Fibroblast of lung (primary cell): ENCODE results near the gene ASPDH. TPM values are rescaled to one million over a fixed set of nuclear protein-coding genes. Genes with fewer than 3 reads are reported as not detected.

Experiments
- DNase-seq, 2 donors: peaks; one replicate each; pipeline versions ENCODE4 v3.0.0 to v3.0.0-alpha.2; 2010; ENCODE audit warnings: low read depth in 2 of 2
- H2AFZ ChIP-seq: 2 replicates; pipeline ENCODE4 v1.5.1; 2012; ENCODE audit warnings: low read length, control low read depth, inconsistent platforms
- H3K27ac ChIP-seq: 2 replicates; pipeline ENCODE4 v1.5.1; 2011; ENCODE audit warnings: low read length, control low read depth; ENCODE audit not compliant: insufficient read depth
- H3K27me3 ChIP-seq: 2 replicates; pipeline ENCODE4 v1.5.1; 2011; ENCODE audit warnings: mild to moderate bottlenecking, low read length; ENCODE audit not compliant: control insufficient read depth, insufficient read depth
- H3K36me3 ChIP-seq: 2 replicates; pipeline ENCODE4 v1.5.1; 2011; ENCODE audit warnings: low read length; ENCODE audit not compliant: control insufficient read depth, insufficient read depth
- H3K4me1 ChIP-seq: 2 replicates; pipeline ENCODE4 v1.5.1; 2011; ENCODE audit warnings: low read length; ENCODE audit not compliant: control insufficient read depth, insufficient read depth; ENCODE audit errors: extremely low read depth
- H3K4me2 ChIP-seq: 2 replicates; pipeline ENCODE4 v1.5.1; 2011; ENCODE audit warnings: low read length, control low read depth; ENCODE audit not compliant: insufficient read depth; ENCODE audit errors: extremely low read depth
- H3K4me3 ChIP-seq, 4 experiments: fragments of 200-600 bp in 1 of 4; sonication (generic) in 1 of 4; replicated peaks in 1 of 4; 2 replicates each; pipeline ENCODE4 v1.5.1; 2011 to 2016; ENCODE audit warnings: low read length in 4 of 4, low read depth in 3 of 4, mild to moderate bottlenecking in 3 of 4, control low read depth in 2 of 4, inconsistent platforms in 1 of 4, mixed read lengths in 1 of 4; ENCODE audit not compliant: insufficient read depth in 1 of 4; ENCODE audit errors: control extremely low read depth in 1 of 4
- H3K79me2 ChIP-seq: 2 replicates; pipeline ENCODE4 v1.5.1; 2012; ENCODE audit warnings: mild to moderate bottlenecking, low read length, inconsistent platforms; ENCODE audit not compliant: control insufficient read depth, insufficient read depth
- H3K9ac ChIP-seq: 2 replicates; pipeline ENCODE4 v1.5.1; 2011; ENCODE audit warnings: mild to moderate bottlenecking, low read length, control low read depth; ENCODE audit not compliant: insufficient read depth
- H3K9me3 ChIP-seq: 2 replicates; pipeline ENCODE4 v1.5.1; 2012; ENCODE audit warnings: low read depth, low read length; ENCODE audit not compliant: control insufficient read depth, insufficient read depth
- H4K20me1 ChIP-seq: 2 replicates; pipeline ENCODE4 v1.5.1; 2011; ENCODE audit warnings: low read length; ENCODE audit not compliant: control insufficient read depth, insufficient read depth; ENCODE audit errors: extremely low read depth
- CTCF ChIP-seq, 2 donors: IDR thresholded peaks in 1 of 2; conservative IDR thresholded peaks in 1 of 2; 1 replicate in 1 of 2; 2 replicates in 1 of 2; pipeline ENCODE4 v1.5.1; 2011 to 2012; ENCODE audit warnings: low read length in 2 of 2, control low read depth in 1 of 2, inconsistent platforms in 1 of 2, low read depth in 1 of 2, mild to moderate bottlenecking in 1 of 2
- EZH2 ChIP-seq: IDR thresholded peaks from 2 replicates; pipeline ENCODE4 v1.5.1; 2012; ENCODE audit warnings: low read length, control low read depth, mild to moderate bottlenecking; ENCODE audit errors: missing control alignments
- polyA plus RNA-seq, 2 donors: library from polyadenylated mRNA; depleted of rRNA in 1 of 2; stranded (reverse) in 1 of 2; unstranded in 1 of 2; fragments of >200 nt; gene quantifications; 2 replicates each; pipeline ENCODE4 v1.2.1, GENCODE V29; 2011 to 2012; ENCODE audit warnings: missing spikeins in 1 of 2
- total RNA-seq: library from RNA; depleted of rRNA; stranded (reverse); fragments of >200 nt; gene quantifications from 2 replicates; pipeline ENCODE4 v1.2.1, GENCODE V29; 2014

Gene ASPDH
- total and polyA plus RNA-seq, 2 donors (not counting 1 experiment from before 2014, with no cell fraction given), result not detected

- TF ChIP-seq EZH2 (no peak), CTCF (conservative IDR thresholded peaks at IDR 0.05 in 1 of 2, IDR thresholded peaks at IDR 0.05 in 1 of 2; ENCODE audit: low read depth in 1 of 2, low read length in 2 of 2) (no peak)
- H3K9ac ChIP-seq, result peak overlapping the region; percentile 81
These were observed 3.5 kb downstream of the ASPDH start for GRCh38 chr19:50510121-50510670.

GRCh38 chr19:50509366-50509765 is 4.3 kb downstream of the ASPDH start:
- Histone ChIP-seq H3K4me2 (no peak overlapping the region), H3K36me3 (no peaks in the 10 kb centered on the region), H3K9ac (no peak overlapping the region), H3K27me3 (no peaks in the 10 kb centered on the region), H3K4me1 (peaks cover 2% of the 10 kb centered on the region), H3K79me2 (peaks cover 6% of the 10 kb centered on the region), H3K4me3 (no peak overlapping the region), H3K9me3 (no peaks in the 10 kb centered on the region), H4K20me1 (no peaks in the 10 kb centered on the region), H2AFZ (no peak overlapping the region), H3K27ac (no peak overlapping the region)
- no peak for DNase-seq
- TF ChIP-seq CTCF (conservative IDR thresholded peaks at IDR 0.05 in 1 of 2, IDR thresholded peaks at IDR 0.05 in 1 of 2; ENCODE audit: low read depth in 1 of 2, low read length in 2 of 2) (no peak), EZH2 (no peak)

More at GRCh38 chr19:50510121-50510670, 3.5 kb downstream of the ASPDH start:
- peaks cover 6% of the 10 kb centered on the region for H3K79me2 ChIP-seq
- H3K9me3 ChIP-seq, result no peaks in the 10 kb centered on the region
- H3K4me3 ChIP-seq, result peak overlapping the region; percentile 86 to 97 (median 92)
- no peaks in the 10 kb centered on the region for H3K27me3 ChIP-seq
- peak in 1 of 2 donors; percentile 10 for DNase-seq
- H2AFZ ChIP-seq, result peak overlapping the region; percentile 43
- H3K4me1 ChIP-seq, result peaks cover 2% of the 10 kb centered on the region
- H3K4me2 ChIP-seq, result peak overlapping the region; percentile 95
- peak overlapping the region; percentile 92 for H3K27ac ChIP-seq
- H3K36me3 ChIP-seq, result no peaks in the 10 kb centered on the region
- no peaks in the 10 kb centered on the region for H4K20me1 ChIP-seq

- no peak overlapping the region for H3K9ac ChIP-seq
- H3K4me3 ChIP-seq, result no peak overlapping the region
- no peak overlapping the region for H3K27ac ChIP-seq
- no peaks in the 10 kb centered on the region for H3K36me3 ChIP-seq
- no peak overlapping the region for H3K4me2 ChIP-seq
- H3K79me2 ChIP-seq, result peaks cover 6% of the 10 kb centered on the region
- H3K4me1 ChIP-seq, result peaks cover 2% of the 10 kb centered on the region
- TF ChIP-seq EZH2 (no peak), CTCF (conservative IDR thresholded peaks at IDR 0.05 in 1 of 2, IDR thresholded peaks at IDR 0.05 in 1 of 2; ENCODE audit: low read depth in 1 of 2, low read length in 2 of 2) (no peak)
- H2AFZ ChIP-seq, result no peak overlapping the region
- no peaks in the 10 kb centered on the region for H4K20me1 ChIP-seq
- no peaks in the 10 kb centered on the region for H3K9me3 ChIP-seq
- no peak for DNase-seq
- no peaks in the 10 kb centered on the region for H3K27me3 ChIP-seq
These were observed 4.9 kb downstream of the ASPDH start for GRCh38 chr19:50508843-50509190.
